Right lobe of liver (tissue), 6 donors: Measurements from ENCODE around the gene DENND4C. TPM values are rescaled to one million over a fixed set of nuclear protein-coding genes. Genes with fewer than 3 reads are reported as not detected.

Experiments used
- ATAC-seq, 4 donors: fragments of 200-7000 bp; cut with Tn5 transposase; one replicate each; pipeline ENCODE4 v1.9.1; 2020; ENCODE audit warnings: mild to moderate bottlenecking in 4 of 4, moderate library complexity in 4 of 4
- DNase-seq, 3 donors: peaks; one replicate each; pipeline ENCODE4 v3.0.0-alpha.2; 2020
- H3K27ac ChIP-seq, 3 donors: fragments of 200-600 bp; one replicate each; pipeline ENCODE4 v1.8.0; 2022
- H3K27me3 ChIP-seq, 2 donors: fragments of 200-600 bp; one replicate each; pipeline ENCODE4 v1.8.0; 2022
- H3K36me3 ChIP-seq, 4 donors: fragments of 200-600 bp; sonication (generic) in 1 of 4; one replicate each; pipeline versions ENCODE4 v1.5.1 to v1.8.0; 2017 to 2022; ENCODE audit warnings: control low read depth in 1 of 4
- H3K4me1 ChIP-seq, 4 donors: fragments of 200-600 bp; sonication (generic) in 1 of 4; one replicate each; pipeline versions ENCODE4 v1.5.1 to v1.8.0; 2017 to 2022; ENCODE audit warnings: control low read depth in 1 of 4
- H3K4me3 ChIP-seq, 3 donors: fragments of 200-600 bp; one replicate each; pipeline ENCODE4 v1.8.0; 2022
- H3K9me3 ChIP-seq, 4 donors: fragments of 200-600 bp; sonication (generic) in 1 of 4; one replicate each; pipeline versions ENCODE4 v1.5.1 to v1.8.0; 2017 to 2022; ENCODE audit warnings: control low read depth in 1 of 4
- POLR2A ChIP-seq: fragments of 450-650 bp; IDR thresholded peaks from one replicate; pipeline ENCODE4 v1.6.1; 2017; ENCODE audit warnings: antibody characterized with exemption, mild to moderate bottlenecking
- WGBS: methylation state at CpG from one replicate; pipeline ENCODE4 v1.1.6; 2018; ENCODE audit warnings: low coverage, low lambda C conversion rate; ENCODE audit not compliant: insufficient coverage; ENCODE audit errors: missing lambda C conversion rate; 5-methylcytosine and 5-hydroxymethylcytosine counted together
- intact Hi-C, 2 donors: fragments of 100-400 bp; cut with DNase I; formaldehyde crosslinking; loops; one replicate each; pipeline versions ENCODE4 v1.11.2 to v1.14.1; 2022
- total RNA-seq, 6 experiments: library from RNA; depleted of rRNA in 2 of 6; stranded (reverse); fragments of >200 nt in 2 of 6; fragmentation: NEBNext Ultra II Directional in 3 of 6; extraction: Animal tissue kit (Norgen Biotek cat#: 25700) in 3 of 6; gene quantifications; one replicate each; pipeline versions ENCODE4 v1.1.0 to v1.2.4, GENCODE V29; 2016 to 2023
- TF ChIP-seq, protein P1 (sequence below), 4 donors: fragments of 200-600 bp in 3 of 4; fragments of 450-650 bp in 1 of 4; IDR thresholded peaks; one replicate each; pipeline versions ENCODE4 v1.5.1 to v1.8.0; 2016 to 2022; ENCODE audit warnings: antibody characterized with exemption in 4 of 4, mild to moderate bottlenecking in 2 of 4
- donor health status: DM: no; HTN: yes; CAD: no.
- donor health status: DM: no; HTN: no; CAD: no.
- donor health status: DM: no; HTN: no; CAD: no.
- donor health status: DM: no; HTN: yes; CAD: no.
- donor health status: DM: no; HTN: yes; CAD: no.

Gene DENND4C
- total RNA-seq, 6 experiments from 2014 or later: 18.3 to 35.1 (median 21.9) TPM

DNA sequence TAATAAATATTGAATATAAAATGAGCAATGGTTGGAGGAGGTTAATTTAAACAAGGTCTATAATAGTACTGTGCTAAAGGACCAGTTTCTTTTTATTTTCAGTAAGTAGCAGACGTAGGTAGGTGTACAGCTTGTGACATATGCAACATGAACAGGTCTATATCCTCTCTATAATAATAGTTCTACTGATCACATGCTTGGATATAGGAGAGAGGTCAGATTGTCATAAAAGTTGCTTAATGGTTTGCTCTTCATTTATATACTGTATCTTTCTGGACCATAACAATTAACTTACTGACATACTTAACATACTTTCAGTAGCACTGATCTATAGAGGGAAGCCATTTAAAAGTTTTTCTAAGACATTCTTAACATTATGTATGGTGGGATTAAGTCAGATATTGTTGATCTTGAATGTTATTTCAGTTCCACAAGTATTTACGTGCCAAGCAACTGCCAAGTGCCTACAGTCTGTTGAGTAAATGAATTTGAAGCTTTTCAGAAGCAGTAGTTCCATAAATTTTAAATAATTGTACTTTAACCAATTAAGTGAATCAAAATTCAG is 68.0 kb downstream of the DENND4C start:
- Histone ChIP-seq H3K27me3 (no peaks in the 10 kb centered on the region), H3K9me3 (no peaks in the 10 kb centered on the region), H3K4me3 (no peak overlapping the region), H3K4me1 (no peaks in the 10 kb centered on the region), H3K27ac (no peak overlapping the region), H3K36me3 (peaks cover 0 to 34% (median 6%) of the 10 kb centered on the region in 4 donors)
- no peak for ATAC-seq
- intact Hi-C loops: no loop called here
- no peak for DNase-seq
- TF ChIP-seq, protein P1, sequence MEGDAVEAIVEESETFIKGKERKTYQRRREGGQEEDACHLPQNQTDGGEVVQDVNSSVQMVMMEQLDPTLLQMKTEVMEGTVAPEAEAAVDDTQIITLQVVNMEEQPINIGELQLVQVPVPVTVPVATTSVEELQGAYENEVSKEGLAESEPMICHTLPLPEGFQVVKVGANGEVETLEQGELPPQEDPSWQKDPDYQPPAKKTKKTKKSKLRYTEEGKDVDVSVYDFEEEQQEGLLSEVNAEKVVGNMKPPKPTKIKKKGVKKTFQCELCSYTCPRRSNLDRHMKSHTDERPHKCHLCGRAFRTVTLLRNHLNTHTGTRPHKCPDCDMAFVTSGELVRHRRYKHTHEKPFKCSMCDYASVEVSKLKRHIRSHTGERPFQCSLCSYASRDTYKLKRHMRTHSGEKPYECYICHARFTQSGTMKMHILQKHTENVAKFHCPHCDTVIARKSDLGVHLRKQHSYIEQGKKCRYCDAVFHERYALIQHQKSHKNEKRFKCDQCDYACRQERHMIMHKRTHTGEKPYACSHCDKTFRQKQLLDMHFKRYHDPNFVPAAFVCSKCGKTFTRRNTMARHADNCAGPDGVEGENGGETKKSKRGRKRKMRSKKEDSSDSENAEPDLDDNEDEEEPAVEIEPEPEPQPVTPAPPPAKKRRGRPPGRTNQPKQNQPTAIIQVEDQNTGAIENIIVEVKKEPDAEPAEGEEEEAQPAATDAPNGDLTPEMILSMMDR (IDR thresholded peaks at IDR 0.05): no peak
- no peak for TF ChIP-seq POLR2A
- WGBS: 91% methylated on average over 2 of the region's 2 CpGs

DNA sequence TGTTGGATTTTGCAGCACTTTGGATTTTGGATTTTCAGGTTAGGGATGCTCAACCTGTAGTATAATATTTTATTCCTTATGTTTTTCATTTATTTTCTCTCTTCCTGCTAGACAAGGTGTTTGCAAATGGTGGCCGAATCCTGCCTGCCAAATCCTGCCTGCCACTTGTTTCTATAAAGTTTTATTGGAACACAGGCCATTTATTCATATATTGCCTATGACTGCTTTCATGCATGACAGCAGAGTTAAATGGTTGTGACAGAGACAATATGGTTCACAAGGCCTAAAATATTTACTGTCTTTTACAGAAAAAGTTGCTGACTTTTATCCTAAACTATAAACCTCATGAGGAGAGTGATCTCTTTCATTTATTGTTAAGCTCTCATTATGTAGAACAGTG is 72.7 kb downstream of the DENND4C start:
- Histone ChIP-seq H3K4me3 (no peak overlapping the region), H3K4me1 (no peaks in the 10 kb centered on the region), H3K36me3 (peaks cover 0 to 31% (median 4%) of the 10 kb centered on the region in 4 donors), H3K9me3 (no peaks in the 10 kb centered on the region), H3K27ac (no peak overlapping the region), H3K27me3 (no peaks in the 10 kb centered on the region)
- DNase-seq (no peak), ATAC-seq (no peak)
- TF ChIP-seq, protein P1 (IDR thresholded peaks at IDR 0.05): no peak
- no peak for TF ChIP-seq POLR2A
- WGBS: 92% methylated on average over 1 of the region's 1 CpG
- intact Hi-C loops: no loop called here

DNA sequence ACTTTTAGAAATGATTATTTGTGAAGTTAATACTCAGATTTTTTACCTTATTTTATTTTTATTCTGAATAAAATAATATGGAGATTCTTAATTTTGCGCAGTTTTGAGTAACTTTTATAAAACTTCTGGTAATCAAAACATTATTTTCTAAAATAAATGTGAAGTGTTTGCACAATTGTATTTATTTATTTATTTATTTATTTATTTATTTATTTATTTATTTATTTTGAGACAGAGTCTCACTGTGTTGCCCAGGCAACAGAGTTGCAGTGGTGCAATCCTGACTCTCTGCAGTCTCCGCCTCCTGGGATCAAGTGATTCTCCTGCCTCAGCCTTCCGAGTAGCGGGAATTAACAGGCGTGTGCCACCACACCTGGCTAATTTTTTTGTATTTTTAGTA is 76.1 kb downstream of the DENND4C start:
- Histone ChIP-seq H3K27me3 (no peaks in the 10 kb centered on the region), H3K27ac (no peak overlapping the region), H3K9me3 (no peaks in the 10 kb centered on the region), H3K4me3 (no peak overlapping the region), H3K36me3 (peaks cover 0 to 18% (median 0%) of the 10 kb centered on the region in 4 donors), H3K4me1 (no peaks in the 10 kb centered on the region)
- no peak for DNase-seq
- ATAC-seq: no peak
- intact Hi-C loops: no loop called here
- TF ChIP-seq POLR2A: no peak
- 100% methylated on average over 2 of the region's 5 CpGs for WGBS

DNA sequence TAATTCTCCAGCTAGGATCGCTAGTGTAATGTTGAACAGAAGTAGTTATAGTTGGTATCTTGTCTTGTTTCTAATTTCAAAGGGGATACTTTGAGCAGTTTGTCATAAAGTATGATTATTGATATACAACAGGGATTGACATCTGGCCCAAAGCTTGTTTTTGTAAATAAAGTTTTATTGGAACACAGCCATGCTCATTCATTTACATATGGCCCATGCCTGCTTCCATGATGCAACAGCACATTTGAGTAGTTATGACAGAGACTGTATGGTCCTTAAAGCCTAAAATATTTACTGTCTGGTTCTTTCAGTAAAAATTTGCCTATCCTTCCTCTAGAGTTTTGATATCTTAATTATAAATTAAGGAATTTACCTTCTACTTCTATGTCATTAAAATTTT is 79.8 kb downstream of the DENND4C start:
- H3K4me3 ChIP-seq: no peak overlapping the region
- H3K4me1 ChIP-seq: no peaks in the 10 kb centered on the region
- ATAC-seq (no peak), DNase-seq (no peak)
- no peaks in the 10 kb centered on the region for H3K9me3 ChIP-seq
- H3K27me3 ChIP-seq: no peaks in the 10 kb centered on the region
- WGBS: 80% methylated on average over 1 of the region's 1 CpG
- H3K36me3 ChIP-seq: peaks cover 0 to 12% (median 0%) of the 10 kb centered on the region in 4 donors
- intact Hi-C loops: no loop called here
- no peak overlapping the region for H3K27ac ChIP-seq
- TF ChIP-seq, protein P1 (IDR thresholded peaks at IDR 0.05): no peak
- no peak for TF ChIP-seq POLR2A

DNA sequence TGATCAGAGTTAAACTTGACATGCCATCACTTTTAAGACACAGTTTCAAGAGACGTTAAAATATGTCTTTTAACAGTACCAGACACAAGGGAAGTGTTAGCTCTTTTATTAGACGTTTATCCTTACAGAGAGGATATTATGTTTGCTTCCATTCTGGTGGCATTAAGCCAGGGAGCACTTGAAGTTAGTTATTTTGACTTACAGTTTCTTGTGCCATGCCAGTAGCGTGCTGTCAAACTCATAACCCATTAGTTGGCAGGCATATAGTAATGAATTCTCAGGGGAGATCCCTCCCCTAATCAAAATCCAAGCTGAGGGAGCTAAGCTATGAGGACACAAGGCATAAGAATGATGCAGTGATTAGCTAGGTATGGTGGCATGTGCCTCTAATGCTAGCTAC is 83.1 kb downstream of the DENND4C start:
- intact Hi-C loops: no loop called here
- H3K27me3 ChIP-seq: no peaks in the 10 kb centered on the region
- no peaks in the 10 kb centered on the region for H3K9me3 ChIP-seq
- peaks cover 0 to 15% (median 0%) of the 10 kb centered on the region in 4 donors for H3K36me3 ChIP-seq
- ATAC-seq (no peak), DNase-seq (no peak)
- no peaks in the 10 kb centered on the region for H3K4me1 ChIP-seq
- WGBS: 75% methylated on average over 3 of the region's 3 CpGs
- H3K27ac ChIP-seq: no peak overlapping the region
- H3K4me3 ChIP-seq: no peak overlapping the region
- TF ChIP-seq POLR2A: no peak
- TF ChIP-seq, protein P1 (IDR thresholded peaks at IDR 0.05): no peak
